Measurements from ENCODE around the gene YES1.
"Not testable (repeated sequence)": the region's sequence is repeated elsewhere in the genome, so short reads cannot be mapped to it uniquely, and the experiment has no call there.

The YES1 gene

DNA sequence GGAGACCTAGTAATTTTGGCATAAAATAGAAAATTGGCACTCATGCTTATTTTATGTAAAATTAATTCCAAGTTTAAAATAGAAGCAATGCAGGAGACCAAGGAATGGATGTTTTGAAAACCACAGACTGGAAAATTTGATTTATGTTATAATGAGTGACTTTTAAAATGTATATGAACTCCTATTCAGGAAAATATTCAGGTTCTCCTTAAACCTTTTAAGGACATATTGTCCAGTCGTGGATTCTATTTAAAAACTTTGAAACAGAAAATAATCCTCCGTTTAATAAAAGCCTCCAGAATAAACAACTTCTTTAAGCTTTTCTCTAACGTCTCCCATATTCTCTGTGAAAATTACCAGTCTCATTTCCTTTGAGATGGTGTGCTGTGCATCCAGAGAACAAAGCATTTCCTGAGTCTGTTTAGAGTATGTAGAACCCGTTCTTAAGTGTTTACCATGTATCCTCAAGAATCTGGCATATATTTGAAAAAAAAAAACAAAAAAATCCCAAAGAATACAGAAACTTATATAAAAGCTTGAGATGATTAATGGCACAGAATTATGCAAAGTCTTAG lies 8.6 kb upstream of the YES1 start:
- no peak for DNase-seq (ENCODE audit: low read depth)

DNA sequence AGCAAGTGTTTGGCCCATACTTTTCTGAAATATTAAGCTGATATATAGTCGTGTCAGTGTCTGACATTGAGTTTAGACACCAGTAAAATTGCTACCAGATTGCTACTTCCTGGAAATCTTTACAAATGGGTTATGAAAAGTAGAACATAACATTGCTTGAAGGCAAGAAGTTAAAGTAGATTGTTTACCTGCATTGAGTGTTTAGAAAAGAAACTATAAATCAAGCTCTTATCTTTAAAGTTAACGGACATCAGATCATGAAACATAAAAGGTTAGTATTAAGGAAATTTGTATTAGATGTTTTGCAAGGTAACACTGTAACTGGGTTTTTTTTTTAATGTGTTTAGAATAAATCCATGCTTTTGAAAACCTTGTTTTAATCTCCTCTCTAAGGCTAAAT lies 4.8 kb upstream of the YES1 start:
- DNase-seq (ENCODE audit: low read depth) = no peak

DNA sequence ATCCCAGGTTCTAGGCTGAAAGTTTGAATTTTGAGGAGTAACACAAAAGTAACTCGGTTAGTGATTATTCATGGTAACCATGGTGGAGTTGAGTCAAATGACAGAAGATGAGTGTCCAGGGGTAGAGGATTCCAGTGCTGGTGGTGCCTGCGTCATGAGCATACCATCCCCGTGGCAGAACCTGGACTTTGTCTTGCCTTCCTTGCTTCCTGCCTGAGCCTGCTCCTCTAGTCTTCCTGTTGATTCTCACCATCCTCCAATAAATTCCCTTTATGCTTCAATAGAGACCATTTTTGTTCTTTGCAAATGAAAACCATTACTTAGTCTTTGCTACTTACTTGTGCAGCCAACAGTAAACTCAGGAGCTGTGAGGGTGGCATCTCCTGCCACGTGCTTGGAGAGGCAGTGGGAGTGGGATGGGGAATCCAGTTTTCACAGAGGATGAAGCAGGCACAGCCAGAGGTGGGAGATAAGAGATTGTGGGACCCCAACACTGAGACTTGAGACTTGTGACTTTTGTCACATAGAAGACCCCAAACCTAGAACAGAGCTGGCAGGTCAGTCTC lies 4.1 kb upstream of the YES1 start:
- DNase-seq (ENCODE audit: low read depth) = no peak

DNA sequence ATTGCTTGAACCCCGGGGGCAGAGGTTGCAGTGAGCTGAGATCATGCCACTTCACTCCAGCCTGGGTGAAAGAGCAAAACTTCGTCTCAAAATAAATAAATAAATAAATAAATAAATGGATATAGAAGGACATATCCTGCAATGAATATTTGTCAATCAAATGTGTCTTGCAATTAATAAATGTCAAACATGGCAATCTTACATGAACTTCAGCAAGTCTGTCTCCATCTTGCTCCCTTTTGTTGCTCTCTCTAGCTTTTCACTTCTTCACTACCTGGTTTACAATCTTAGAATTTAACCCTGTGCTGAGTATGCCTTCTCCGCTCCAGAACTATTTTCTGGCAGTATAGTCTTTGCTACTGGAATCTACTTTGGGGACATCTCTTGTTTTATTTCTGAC lies 3.3 kb upstream of the YES1 start:
- no peak for DNase-seq (ENCODE audit: low read depth)

DNA sequence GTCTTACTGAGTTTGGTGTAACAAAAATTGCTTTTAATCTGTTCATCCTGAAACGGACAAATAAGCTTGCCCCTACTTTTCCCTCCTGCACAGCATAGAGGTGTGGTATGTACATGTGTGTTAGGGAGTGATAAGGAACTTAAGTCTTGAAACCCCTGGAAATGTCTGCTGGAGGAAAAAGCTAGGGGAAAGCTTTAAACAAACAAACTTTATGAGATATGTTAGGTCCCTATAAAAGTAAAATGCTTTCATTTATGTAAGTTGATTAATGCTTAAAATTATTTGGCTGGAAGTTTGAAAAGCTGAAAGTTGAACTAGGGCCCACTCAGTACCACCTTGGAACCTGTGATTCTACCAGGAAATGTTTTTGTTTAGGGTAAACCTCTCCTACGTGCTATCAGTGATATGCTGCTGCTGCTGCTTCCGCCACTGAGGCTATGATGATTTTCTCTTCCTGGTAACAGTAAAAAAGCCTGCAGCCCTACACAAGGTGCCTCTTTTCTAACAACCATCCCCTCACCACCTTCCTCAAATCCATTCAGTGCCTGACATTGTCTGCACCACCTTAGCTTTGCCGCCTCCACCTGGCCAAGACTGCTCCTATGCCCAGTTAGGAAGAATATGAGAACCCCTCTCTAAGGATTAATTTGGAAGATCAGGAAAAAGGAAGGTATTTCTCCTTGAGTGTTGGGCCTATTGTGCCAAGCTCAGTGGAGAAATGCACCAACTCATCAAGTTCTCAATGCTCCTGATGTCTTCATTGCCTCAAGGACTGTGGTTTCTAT lies 2.5 kb upstream of the YES1 start:
- DNase-seq (ENCODE audit: low read depth) = no peak

DNA sequence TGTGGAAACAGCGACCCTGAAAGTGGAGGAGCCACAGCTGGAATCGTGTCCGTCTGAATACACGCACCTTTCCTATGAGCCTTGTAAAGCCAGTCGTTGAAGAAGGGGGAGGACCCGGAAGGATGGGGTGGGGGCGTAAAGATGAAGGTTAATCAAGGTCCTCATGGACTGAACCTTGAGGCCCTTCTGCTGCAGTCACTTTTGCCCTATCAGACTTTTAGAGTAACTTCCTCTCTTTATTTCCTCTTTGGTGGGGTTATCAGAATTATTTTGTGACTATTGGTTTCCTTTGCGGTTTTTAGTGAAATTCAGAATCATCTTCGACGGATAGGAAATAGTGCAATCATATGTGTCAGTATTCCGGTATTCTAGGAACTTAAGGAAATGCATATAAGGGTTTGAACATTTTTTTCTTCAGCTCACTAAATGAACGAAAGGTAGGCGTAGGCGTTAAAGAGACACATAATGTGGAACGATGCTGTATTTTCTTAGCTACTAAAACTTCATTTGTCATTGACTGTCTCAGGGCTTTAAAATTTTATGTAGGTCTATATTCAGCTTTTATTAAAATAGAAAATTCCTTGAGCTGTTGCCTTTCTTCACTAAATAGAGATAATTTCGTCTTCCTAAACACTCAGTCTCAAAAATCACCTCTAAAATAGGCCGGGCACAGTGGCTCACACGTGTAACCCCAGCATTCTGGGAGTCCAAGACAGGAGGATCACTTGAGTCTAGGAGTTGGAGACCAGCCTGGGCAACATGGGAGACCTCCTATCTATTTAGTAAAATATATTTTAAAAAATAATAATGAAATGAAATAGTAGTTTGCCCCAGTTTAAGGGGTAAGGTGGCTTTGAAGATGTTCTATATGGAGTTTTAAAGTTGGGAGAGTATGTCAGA lies 1.4 kb upstream of the YES1 start:
- DNase-seq (ENCODE audit: low read depth) = no peak

DNA sequence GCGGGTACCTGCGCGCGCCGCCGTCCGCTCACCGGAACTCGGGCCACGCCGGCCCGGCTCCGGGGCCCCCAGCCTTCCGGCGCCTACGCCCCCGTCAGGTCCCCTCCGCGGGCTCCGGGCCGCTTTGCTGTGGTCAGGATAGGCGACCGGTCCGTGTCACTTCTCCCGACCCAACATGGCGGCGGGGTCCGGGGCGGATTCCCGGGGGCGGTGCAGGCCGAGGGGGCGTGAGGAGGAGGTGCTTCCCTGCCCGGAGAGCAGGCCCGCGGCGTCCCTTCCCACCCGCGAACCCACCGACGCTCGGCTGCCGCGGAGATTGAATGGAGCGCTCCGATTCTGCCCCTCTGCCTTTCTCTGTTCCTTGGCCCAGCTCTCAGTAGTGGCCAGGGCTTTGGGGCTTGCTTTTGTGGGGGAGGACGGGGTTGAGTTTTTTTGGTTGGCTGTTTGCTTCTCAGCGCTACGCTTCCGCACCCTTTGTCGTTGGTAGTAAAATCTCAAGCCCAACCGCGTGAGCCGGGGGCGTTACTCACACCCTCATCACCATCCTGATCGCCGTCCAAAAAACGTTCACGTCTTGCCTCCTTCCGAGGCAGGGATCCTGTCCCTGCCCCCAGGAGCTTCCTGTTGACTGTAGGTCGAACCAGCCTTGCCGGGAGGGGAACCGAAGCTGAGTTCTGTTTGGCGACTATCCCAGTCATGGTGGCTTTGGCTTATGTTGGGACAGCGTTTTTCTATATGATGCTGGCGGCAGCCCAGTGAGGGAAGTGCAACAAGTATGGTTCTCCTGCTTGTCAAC lies 532 bp upstream of the YES1 start:
- peak; percentile 50 for DNase-seq (ENCODE audit: low read depth)

DNA sequence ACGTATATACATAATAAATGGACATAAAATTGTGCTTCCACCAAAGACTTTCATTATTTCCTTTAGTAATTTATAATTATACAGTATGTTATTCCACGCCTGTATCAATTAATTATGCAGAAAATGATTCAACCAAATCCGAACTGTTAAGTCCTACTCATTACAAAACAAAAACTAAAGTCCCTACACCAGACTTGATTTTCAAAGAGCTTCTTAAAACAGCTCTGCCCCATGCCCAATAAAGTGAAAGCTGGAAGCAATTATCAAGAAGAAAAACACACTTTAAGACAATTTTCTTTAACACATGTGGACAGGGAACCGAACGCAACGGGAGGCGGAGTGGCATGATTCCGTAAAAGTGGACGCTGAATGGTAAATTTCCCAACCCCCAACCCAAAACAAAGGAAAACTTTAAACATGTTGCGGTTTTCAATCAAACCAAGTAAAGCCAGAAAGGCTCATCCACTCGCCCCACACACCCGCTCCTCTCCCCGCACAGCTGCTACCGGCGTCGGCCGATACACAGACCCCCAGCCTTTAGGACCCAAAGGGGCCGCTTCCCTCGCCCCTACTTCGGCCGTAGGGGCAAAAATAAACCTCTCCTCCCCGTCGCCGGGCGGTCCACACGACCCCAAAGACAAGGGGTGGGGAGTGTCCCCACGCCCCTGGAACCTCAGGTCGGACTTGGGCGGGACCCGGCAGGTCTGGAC lies 705 bp downstream of the YES1 start:
- no peak for DNase-seq (ENCODE audit: low read depth)

DNA sequence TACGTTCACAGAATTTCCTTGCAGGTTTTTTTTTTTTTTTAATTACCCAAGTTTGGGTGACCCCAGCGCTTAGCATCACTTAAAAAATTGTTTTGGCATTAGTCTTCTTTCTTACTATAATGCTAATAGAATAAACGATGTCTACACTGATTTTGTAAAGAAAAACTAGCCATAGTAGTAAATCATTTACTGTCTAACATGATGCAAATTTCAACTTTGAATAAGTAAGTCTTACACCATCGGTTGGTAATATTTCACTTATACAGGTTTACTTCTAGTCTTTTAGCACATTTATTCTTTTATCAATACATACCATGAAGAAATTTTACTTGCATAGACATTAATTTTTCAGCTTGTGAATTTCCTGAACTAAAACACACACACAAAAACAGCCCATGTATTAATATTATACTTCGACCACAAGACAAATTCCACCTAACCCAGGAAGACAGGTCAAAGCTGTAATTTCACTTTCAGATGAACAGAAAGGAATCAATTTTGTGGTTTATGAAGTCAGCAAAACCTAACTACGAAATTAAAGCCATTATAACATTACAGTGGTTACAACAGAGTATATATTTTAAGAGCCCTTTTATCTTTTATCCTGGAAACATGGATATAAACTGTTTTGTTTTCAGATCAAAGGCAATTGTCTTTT lies 1.9 kb downstream of the YES1 start:
- no peak for DNase-seq (ENCODE audit: low read depth)

DNA sequence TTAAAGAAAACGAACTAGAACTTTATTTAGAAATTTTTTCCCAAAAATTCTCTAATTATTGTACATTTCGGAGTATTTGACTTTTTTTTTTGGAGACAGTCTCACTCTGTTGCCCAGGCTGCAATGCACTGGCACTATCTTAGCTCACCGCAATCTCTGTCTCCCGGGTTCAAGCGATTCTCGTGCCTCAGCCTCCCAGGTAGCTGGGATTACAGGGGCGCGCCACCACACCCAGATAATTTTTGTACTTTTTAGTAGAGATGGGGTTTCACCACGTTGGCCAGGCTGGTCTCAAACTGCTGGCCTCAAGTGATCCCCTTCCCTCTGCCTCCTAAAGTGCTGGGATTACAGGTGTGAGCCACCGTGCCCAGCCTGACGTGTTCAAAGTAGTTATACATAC lies 2.8 kb downstream of the YES1 start:
- not testable (repeated sequence) for DNase-seq (ENCODE audit: low read depth)

DNA sequence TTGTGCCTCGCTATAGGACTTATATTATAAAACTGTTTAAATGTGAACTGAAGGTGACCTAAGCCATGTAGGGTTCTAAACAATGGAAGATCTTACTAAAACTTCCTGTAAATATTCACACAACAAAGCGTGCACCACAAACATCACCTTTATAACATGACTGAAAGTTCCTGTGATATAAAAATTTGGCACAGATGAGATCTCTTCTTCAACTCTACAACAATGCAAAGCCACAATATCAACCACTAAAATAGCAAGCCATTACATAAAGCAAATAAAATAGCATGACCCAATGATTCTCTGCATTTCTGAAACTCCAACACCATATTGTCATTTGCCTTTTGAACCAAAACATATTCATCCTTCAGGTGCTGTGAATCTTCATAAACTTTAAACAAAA lies 3.5 kb downstream of the YES1 start:
- no peak for DNase-seq (ENCODE audit: low read depth)

DNA sequence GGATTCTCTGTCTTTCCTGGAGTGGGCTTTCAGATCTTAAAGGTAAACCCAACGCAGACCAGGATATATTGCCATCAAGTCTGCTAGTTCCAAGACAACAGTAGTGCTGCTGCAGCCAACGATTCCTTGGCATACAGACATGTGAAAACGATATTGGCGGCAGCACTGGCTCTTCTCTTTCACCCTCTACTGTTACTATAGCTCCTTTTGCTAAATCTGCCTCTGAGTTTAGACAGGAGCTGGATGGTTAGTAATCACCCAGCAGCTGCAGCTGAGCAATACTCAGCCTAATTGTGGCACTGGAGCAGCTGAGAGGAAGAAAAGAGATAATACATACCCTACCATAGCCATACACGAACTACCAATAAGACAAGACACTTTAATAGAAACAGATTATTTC lies 4.0 kb downstream of the YES1 start:
- no peak for DNase-seq (ENCODE audit: low read depth)

DNA sequence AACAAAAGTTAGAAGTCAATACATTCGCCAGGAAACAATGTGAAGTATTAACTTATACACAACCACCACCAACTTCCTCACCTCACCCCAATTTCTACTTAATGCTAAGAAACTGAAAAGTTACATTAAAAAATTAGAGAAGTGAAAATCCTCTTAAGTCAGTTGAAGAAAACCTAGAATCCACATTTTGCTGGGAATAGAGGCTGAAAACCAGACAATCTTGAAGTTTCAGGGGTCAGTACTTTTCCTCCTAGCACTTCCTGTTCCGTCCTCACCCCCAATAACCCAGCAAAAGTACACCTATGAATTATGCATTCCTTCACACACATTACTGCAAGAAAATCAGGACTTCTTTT lies 6.3 kb downstream of the YES1 start:
- DNase-seq (ENCODE audit: low read depth) = no peak

DNA sequence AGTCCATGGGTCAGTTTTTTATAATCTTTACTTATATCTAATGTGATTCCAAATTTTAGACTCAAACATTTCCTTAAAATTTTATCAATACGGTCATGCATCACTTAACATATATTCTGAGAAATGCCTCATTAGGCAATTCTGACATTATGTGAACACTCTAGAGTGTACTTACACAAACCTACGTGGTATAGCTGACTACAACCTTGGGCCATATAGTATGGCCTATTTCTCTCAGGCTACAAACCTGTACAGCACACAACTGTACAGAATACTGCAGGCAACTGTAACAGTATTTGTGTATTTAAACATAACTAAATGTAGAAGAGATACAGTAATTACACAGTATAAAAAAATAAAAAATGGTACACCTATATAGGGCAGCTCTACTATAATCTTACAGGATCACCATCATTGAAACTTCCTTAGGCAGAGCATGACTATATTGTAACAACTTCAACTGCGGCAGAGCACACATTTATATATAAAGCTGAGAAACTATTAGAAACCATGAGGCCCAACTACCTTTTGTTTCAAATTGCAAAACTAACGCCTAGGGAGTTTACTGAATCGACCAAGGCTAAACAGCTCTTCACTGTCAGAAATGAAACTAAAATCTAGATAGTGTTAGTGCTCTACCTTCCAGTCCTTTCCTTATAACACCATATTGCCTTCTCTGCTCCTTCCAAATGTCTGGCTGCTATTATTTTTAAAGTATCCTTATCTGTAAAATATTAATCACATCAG lies 6.9 kb downstream of the YES1 start:
- no peak for DNase-seq (ENCODE audit: low read depth)

DNA sequence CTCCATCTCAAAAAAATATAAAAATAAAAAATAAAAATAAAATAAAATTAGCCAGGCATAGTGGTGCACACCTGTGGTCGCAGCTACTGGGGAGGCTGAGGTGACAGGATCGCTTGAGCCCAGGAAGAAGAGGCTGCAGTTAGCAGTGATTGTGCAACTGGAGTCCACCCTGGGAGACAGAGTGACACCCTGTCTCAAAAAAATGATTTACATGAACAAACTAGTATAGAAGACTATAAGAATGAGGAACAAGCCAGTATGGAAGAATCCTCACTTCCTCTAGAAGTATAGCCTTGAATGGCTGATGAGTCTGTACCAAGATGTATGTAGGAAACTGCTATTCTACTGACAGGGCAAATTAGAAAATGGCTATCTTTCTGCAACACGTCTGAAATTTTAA lies 10.9 kb downstream of the YES1 start:
- no peak for DNase-seq (ENCODE audit: low read depth)

DNA sequence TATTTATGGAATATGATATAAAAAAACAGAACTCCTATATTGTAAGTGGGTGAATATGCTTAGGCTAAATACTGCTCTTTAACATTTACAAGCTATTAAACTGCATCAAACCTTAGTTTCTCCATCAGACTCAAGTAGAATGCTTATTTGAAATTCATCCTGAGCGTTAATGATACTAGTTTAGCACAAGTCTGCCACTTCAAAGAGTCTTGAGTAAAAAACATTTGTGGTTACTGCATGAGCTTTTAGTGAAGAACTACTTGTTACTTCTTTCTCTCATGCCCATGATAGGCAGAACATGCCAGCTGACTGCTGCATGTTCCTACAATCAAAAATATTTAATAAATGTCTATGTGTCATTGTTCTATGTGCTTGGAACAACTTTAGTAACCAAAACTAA lies 12.1 kb downstream of the YES1 start:
- DNase-seq (ENCODE audit: low read depth) = no peak

DNA sequence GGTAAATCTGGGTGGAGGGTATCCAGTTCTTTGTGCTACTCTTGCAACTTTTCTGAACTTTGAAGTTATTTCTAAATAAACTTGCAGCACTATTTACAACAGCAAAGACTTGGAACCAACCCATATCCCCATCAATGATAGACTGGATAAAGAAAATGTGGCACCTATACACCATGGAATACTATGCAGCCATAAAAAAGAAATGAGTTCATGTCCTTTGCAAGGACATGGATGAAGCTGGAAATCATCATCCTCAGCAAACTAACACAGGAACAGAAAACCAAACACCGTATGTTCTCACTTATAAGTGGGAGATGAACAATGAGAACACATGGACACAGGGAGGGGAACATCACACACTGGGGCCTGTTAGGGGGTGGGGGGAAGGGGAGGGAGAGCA lies 16.7 kb downstream of the YES1 start:
- DNase-seq (ENCODE audit: low read depth) = not testable (repeated sequence)

DNA sequence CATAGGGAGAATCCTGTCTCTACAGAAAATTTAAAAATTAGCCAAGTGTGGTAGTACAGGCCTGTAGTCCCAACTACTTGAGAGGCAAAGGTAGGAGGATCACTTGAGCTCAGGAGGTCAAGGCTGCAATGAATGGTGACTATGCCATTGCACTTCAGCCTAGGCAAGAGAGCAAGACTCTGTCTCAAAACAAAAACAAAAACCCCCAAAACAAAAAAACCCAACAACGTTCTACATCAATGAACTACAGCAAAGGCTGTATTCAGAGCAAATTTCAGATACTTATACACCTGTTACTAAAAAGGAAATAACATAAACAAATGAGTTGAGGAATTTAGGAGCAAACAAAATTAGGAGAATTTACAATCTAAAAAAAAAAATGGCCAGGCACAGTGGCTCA lies 22.6 kb downstream of the YES1 start:
- no peak for DNase-seq (ENCODE audit: low read depth)

DNA sequence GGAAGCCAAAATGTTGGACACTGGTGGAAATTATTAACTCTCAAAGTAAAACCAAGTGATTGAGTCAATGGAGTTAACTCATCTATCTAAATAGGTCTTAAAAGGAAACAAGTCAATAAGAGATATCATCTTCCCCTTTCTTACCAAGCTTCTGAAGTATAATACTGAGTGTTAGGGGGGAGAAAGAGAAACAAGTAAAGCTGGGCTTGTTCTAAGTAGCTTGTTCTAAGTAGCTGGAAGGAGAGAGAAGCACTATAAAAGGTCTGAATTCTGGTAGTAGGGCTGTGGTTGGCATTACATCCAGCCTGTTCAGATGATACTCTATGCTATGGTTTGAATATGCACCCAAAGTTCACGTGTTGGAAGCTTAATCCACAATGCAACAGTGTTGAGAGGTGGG lies 26.8 kb downstream of the YES1 start:
- no peak for DNase-seq (ENCODE audit: low read depth)

Measured in stimulated activated CD8-positive, alpha-beta memory T cell treated with anti-CD3 and anti-CD28 coated beads, Interleukin-15, amount 100 ng/mL, for 24 hours (primary cell).